ENCODE measurements around the gene LRRFIP1.
"Not testable (repeated sequence)": the region's sequence is repeated elsewhere in the genome, so short reads cannot be mapped to it uniquely, and the experiment has no call there.

LRRFIP1 gene

GRCh38 chr2:237597196-237598145 is 29.9 kb upstream of the LRRFIP1 start:
- DNase-seq (ENCODE audit: low read depth) = no peak

- no peak for DNase-seq (ENCODE audit: low read depth)
These were observed 28.7 kb upstream of the LRRFIP1 start for GRCh38 chr2:237598468-237599208.

- DNase-seq (ENCODE audit: low read depth) = no peak
These were observed 27.8 kb upstream of the LRRFIP1 start for GRCh38 chr2:237599465-237600110.

GRCh38 chr2:237600205-237600846 is 27.1 kb upstream of the LRRFIP1 start:
- peak; percentile 50 for DNase-seq (ENCODE audit: low read depth)

GRCh38 chr2:237601453-237602116 is 25.8 kb upstream of the LRRFIP1 start:
- DNase-seq (ENCODE audit: low read depth) = no peak

- DNase-seq (ENCODE audit: low read depth) = no peak
These were observed 25.0 kb upstream of the LRRFIP1 start for GRCh38 chr2:237602409-237602808.

- no peak for DNase-seq (ENCODE audit: low read depth)
These were observed 24.2 kb upstream of the LRRFIP1 start for GRCh38 chr2:237603049-237603717.

GRCh38 chr2:237603718-237604362 is 23.5 kb upstream of the LRRFIP1 start:
- DNase-seq (ENCODE audit: low read depth) = no peak

- no peak for DNase-seq (ENCODE audit: low read depth)
These were observed 23.0 kb upstream of the LRRFIP1 start for GRCh38 chr2:237604391-237604790.

GRCh38 chr2:237604960-237605359 is 22.4 kb upstream of the LRRFIP1 start:
- no peak for DNase-seq (ENCODE audit: low read depth)

GRCh38 chr2:237606522-237606921 is 20.9 kb upstream of the LRRFIP1 start:
- not testable (repeated sequence) for DNase-seq (ENCODE audit: low read depth)

- no peak for DNase-seq (ENCODE audit: low read depth)
These were observed 14.6 kb upstream of the LRRFIP1 start for GRCh38 chr2:237612527-237613357.

GRCh38 chr2:237613679-237614078 is 13.7 kb upstream of the LRRFIP1 start:
- no peak for DNase-seq (ENCODE audit: low read depth)

GRCh38 chr2:237614151-237614720 is 13.2 kb upstream of the LRRFIP1 start:
- DNase-seq (ENCODE audit: low read depth) = no peak

GRCh38 chr2:237615631-237616249 is 11.6 kb upstream of the LRRFIP1 start:
- no peak for DNase-seq (ENCODE audit: low read depth)

- DNase-seq (ENCODE audit: low read depth) = no peak
These were observed 11.0 kb upstream of the LRRFIP1 start for GRCh38 chr2:237616373-237616733.

GRCh38 chr2:237616734-237617586 is 10.4 kb upstream of the LRRFIP1 start:
- peak; percentile 77 for DNase-seq (ENCODE audit: low read depth)

- no peak for DNase-seq (ENCODE audit: low read depth)
These were observed 9.8 kb upstream of the LRRFIP1 start for GRCh38 chr2:237617587-237617982.
